Pancreas (tissue), 10 donors: ENCODE results near the gene OBSL1. TPM values are rescaled to one million over a fixed set of nuclear protein-coding genes. Genes with fewer than 3 reads are reported as not detected.

Experiments used
- ATAC-seq, 4 donors: fragments of 200-7000 bp; cut with Tn5 transposase; one replicate each; pipeline versions ENCODE4 v1.8.0 to v1.9.1; 2020; ENCODE audit warnings: mild to moderate bottlenecking in 4 of 4, moderate library complexity in 4 of 4
- DNase-seq, 6 donors: peaks; one replicate each; pipeline ENCODE4 v3.0.0-alpha.2; 2020
- FAIRE-seq: peaks from 2 replicates; lab custom pipeline; 2012; peaks lifted over from hg19 to GRCh38; lab: Jason Lieb, UNC
- H3K27ac ChIP-seq, 4 donors: fragments of 200-600 bp; sonication (generic); 1 replicate in 3 of 4; 2 replicates in 1 of 4; pipeline versions ENCODE4 v1.5.0 to v1.8.0; 2020
- H3K27me3 ChIP-seq, 4 donors: fragments of 200-600 bp; one replicate each; pipeline ENCODE4 v1.8.0; 2021
- H3K36me3 ChIP-seq, 3 donors: fragments of 200-600 bp; sonication (generic) in 1 of 3; one replicate each; pipeline versions ENCODE4 v1.5.0 to v1.8.0; 2020 to 2021
- H3K4me1 ChIP-seq, 3 donors: fragments of 200-600 bp; one replicate each; pipeline ENCODE4 v1.8.0; 2021
- H3K4me3 ChIP-seq, 4 donors: fragments of 200-600 bp; sonication (generic) in 2 of 4; one replicate each; pipeline versions ENCODE4 v1.5.0 to v1.8.0; 2020 to 2021
- H3K9me3 ChIP-seq, 4 donors: fragments of 200-600 bp; one replicate each; pipeline ENCODE4 v1.8.0; 2021
- WGBS, 2 donors: extraction: QIAGEN DNeasy Blood & Tissue Kit; methylation state at CpG; one replicate each; pipeline ENCODE4 v1.1.7; 2013; 5-methylcytosine and 5-hydroxymethylcytosine counted together
- intact Hi-C, 3 donors: fragments of 100-400 bp; cut with DNase I; formaldehyde crosslinking; loops; one replicate each; pipeline versions ENCODE4 v1.11.1 to v1.14.2; 2022
- polyA plus RNA-seq, 2 donors: library from polyadenylated mRNA; stranded (reverse); fragments of 200-250 nt; gene quantifications; one replicate each; pipeline ENCODE4 v1.2.3, GENCODE V29; 2013
- total RNA-seq, 6 donors: library from RNA; stranded (reverse); fragmentation: NEBNext Ultra II Directional in 4 of 6; extraction: Animal tissue kit (Norgen Biotek cat#: 25700) in 4 of 6; gene quantifications; one replicate each; pipeline versions ENCODE4 v1.2.1 to v1.2.4, GENCODE V29; 2021 to 2023
- TF ChIP-seq, protein P1 (sequence below), 4 donors: fragments of 200-600 bp; sonication (generic) in 3 of 4; IDR thresholded peaks; one replicate each; pipeline versions ENCODE4 v1.5.0 to v1.8.0; 2021; ENCODE audit warnings: antibody characterized with exemption in 4 of 4
- donor health status: healthy with polysubstance abuse.
- donor health status: DM: no; HTN: no; CAD: no; lungs with moderate emphysema.
- donor health status: DM: no; HTN: no; CAD: no.
- donor health status: control.
- donor health status: control.
- donor health status: Bipolar disorder and iron deficiency.
- donor health status: DM: yes; HTN: yes; CAD: no.
- donor health status: DM: no; HTN: no; CAD: no.
- donor health status: DM: no; HTN: no; CAD: no.
- donor health status: DM: yes; HTN: yes; CAD: no.

OBSL1 gene
- total and polyA plus RNA-seq, 8 donors, result 54.7 to 332 (median 74.0) TPM

DNA sequence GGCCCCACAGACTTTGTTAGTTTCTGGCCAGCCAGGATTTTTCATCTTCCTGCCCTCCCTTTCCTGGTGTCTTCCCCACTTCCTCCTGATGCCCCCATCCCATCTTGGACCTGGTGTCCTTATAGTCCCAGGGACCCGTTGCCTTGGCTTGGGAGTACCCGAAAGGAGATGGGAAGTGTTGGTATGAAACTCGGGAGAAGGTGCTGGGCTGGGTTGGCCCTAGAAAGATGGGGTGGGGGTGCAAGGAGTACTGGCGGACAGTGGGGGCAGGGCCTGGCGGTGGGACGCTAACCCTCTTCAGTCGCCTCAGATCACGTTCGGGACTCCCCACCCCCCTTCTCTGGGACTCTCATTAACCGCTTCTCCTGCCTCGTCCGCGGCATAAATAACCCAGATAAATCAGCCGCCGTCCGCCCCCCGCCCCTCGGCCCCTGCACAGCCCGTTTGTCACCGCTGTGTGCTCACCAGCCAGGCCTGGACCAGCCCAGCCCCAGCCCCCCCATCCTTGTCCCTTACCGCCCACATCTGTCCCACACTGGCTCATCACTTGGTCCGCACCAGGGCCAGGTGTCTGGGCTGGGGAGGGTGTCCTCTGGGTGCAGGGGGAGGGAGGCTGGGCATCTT lies 60.7 kb downstream of the OBSL1 start:
- Histone ChIP-seq H3K9me3 (no peaks in the 10 kb centered on the region), H3K4me3 (no peak overlapping the region), H3K4me1 (peaks cover 0 to 4% (median 0%) of the 10 kb centered on the region in 3 donors), H3K27me3 (no peaks in the 10 kb centered on the region), H3K27ac (no peak overlapping the region), H3K36me3 (peaks cover 0 to 12% (median 0%) of the 10 kb centered on the region in 3 donors)
- no peak for ATAC-seq
- 29 to 32% methylated on average over 19 to 22 of the region's 22 CpGs for WGBS, 2 donors
- intact Hi-C loops, result no loop called here
- peak in 2 of 6 donors; percentile 22 to 59 for DNase-seq
- TF ChIP-seq, protein P1, sequence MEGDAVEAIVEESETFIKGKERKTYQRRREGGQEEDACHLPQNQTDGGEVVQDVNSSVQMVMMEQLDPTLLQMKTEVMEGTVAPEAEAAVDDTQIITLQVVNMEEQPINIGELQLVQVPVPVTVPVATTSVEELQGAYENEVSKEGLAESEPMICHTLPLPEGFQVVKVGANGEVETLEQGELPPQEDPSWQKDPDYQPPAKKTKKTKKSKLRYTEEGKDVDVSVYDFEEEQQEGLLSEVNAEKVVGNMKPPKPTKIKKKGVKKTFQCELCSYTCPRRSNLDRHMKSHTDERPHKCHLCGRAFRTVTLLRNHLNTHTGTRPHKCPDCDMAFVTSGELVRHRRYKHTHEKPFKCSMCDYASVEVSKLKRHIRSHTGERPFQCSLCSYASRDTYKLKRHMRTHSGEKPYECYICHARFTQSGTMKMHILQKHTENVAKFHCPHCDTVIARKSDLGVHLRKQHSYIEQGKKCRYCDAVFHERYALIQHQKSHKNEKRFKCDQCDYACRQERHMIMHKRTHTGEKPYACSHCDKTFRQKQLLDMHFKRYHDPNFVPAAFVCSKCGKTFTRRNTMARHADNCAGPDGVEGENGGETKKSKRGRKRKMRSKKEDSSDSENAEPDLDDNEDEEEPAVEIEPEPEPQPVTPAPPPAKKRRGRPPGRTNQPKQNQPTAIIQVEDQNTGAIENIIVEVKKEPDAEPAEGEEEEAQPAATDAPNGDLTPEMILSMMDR (IDR thresholded peaks at IDR 0.05), result no peak
- no peak for FAIRE-seq

DNA sequence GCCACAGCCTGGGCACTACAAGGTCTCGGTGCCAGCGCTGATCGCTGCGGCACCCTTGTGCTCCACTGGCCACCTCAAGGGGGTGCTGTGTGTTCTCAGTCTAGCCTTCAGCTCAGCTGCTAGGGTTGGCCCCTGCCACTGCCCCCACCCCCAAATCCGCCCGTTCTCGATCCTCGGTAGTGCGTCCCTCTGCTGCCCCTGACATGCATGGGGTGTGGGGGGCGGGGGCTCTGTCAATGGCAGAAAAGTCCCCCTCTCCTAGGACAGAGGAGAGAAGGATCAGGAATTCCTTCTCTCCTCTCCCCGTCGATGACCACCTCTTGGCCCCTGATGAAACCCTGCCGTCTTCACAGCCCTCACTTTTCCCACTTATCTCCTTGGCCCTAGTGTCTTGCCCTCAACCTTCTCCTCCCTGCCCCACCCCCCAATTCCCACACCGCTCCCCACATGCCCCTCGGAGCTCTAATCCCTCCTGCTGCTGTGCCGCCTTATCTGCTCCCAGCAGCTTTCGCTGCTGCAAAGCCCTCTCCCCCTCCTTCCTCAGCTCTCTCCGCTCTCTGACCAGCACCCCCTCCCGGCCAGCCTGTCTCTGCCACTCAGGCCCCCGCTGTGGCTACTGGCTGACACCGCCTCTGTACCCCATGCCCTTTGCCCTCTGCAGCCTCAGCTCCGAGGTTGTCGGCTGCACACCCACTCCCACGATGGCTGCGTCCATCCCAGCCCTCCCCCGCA lies 61.4 kb downstream of the OBSL1 start:
- Histone ChIP-seq H3K27ac (no peak overlapping the region), H3K27me3 (no peaks in the 10 kb centered on the region), H3K9me3 (no peaks in the 10 kb centered on the region), H3K4me3 (peak overlapping the region in 2 of 4 donors; percentile 18 to 33), H3K4me1 (peaks cover 0 to 4% (median 0%) of the 10 kb centered on the region in 3 donors), H3K36me3 (peaks cover 0 to 13% (median 0%) of the 10 kb centered on the region in 3 donors)
- ATAC-seq (peak; percentile 84 to 95 (median 89)), DNase-seq (peak; percentile 52 to 80 (median 69)), FAIRE-seq (no peak)
- WGBS, 2 donors, result 2% methylated on average over 24 to 26 of the region's 26 CpGs
- intact Hi-C loops, result no loop called here
- TF ChIP-seq, protein P1 (IDR thresholded peaks at IDR 0.05), result peak; percentile 34 to 62 (median 50)

DNA sequence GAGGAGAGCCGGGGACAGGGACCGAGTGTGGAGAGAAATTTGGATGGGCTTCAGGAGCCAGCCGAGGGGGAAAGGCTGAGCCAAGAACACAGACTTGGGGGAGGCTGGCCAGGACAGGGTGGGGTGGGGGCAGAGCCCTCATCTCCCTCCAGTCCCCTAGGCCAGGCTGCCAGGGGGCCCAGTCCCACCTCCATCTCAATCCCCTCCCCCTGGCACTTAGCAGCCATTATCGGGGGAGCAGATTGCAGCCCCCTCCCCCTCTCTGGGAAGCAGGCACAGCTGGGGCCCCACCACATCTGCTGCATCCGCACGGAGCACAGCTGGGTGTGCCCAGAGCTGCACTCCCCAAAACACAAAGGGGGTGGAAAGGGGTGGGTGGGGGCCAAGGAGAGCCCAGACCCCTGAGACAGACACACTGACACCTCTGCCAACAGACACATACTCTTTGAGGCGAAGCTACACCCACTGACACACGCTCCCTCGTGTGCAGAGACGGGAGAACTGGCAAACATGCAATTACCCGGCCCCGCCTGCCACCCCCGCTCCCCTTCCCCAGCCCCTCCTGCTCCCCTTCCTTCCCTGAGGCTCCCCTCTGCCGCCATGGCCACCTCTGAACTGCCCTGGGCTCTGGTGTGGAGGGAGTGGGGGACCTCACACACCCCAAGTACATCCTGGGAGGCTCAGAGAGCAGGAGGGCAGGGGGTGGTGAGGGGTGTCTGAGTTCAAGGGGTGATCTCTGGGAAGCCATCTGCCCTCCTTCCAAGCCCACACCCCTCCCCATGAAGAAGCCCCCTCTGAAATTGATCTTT lies 62.2 kb downstream of the OBSL1 start:
- no peaks in the 10 kb centered on the region for H3K9me3 ChIP-seq
- no peaks in the 10 kb centered on the region for H3K27me3 ChIP-seq
- DNase-seq, result peak in 1 of 6 donors; percentile 30
- H3K4me3 ChIP-seq, result no peak overlapping the region
- H3K36me3 ChIP-seq, result peaks cover 0 to 17% (median 0%) of the 10 kb centered on the region in 3 donors
- no peak overlapping the region for H3K27ac ChIP-seq
- ATAC-seq, result peak; percentile 19 to 33 (median 27)
- 7 to 11% methylated on average over 12 to 14 of the region's 14 CpGs for WGBS, 2 donors
- H3K4me1 ChIP-seq, result peaks cover 0 to 4% (median 0%) of the 10 kb centered on the region in 3 donors
- TF ChIP-seq, protein P1 (IDR thresholded peaks at IDR 0.05), result no peak
- no peak for FAIRE-seq
- intact Hi-C loops, result no loop called here

DNA sequence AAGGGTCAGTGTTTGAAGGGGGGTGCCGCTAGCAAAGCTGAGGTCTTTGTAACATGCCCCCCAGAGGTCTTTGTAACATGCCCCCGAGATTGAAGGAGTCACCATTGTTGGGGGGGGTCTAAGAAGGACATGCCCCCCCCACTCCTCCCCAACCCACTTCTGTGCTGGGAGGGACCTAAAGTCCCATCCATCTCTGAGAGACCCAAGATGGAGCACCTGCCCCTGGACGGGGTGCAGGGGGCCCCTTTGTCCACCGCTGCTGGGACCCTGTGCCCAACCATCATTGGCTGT lies 63.0 kb downstream of the OBSL1 start:
- FAIRE-seq (no peak), DNase-seq (peak in 2 of 6 donors; percentile 28 to 64), ATAC-seq (no peak)
- Histone ChIP-seq H3K4me3 (no peak overlapping the region), H3K27me3 (no peaks in the 10 kb centered on the region), H3K4me1 (peaks cover 0 to 4% (median 0%) of the 10 kb centered on the region in 3 donors), H3K36me3 (peaks cover 0 to 23% (median 0%) of the 10 kb centered on the region in 3 donors), H3K9me3 (no peaks in the 10 kb centered on the region), H3K27ac (no peak overlapping the region)
- TF ChIP-seq, protein P1 (IDR thresholded peaks at IDR 0.05), result no peak
- intact Hi-C loops, result no loop called here
- WGBS, 2 donors, result 71 to 77% methylated on average over 4 of the region's 4 CpGs
